Lower leg skin (tissue), 3 donors: ENCODE measurements around the gene CNRIP1.

ENCODE experiments used
- CTCF ChIP-seq, 3 donors: fragments of 450-650 bp; IDR thresholded peaks; one replicate each; pipeline ENCODE4 v1.5.1; 2016; ENCODE audit warnings: antibody characterized with exemption in 3 of 3, mild to moderate bottlenecking in 3 of 3, moderate library complexity in 2 of 3
- POLR2A ChIP-seq, 2 donors: fragments of 450-650 bp; IDR thresholded peaks; one replicate each; pipeline ENCODE4 v1.6.1; 2016 to 2017; ENCODE audit warnings: antibody characterized with exemption in 2 of 2, mild to moderate bottlenecking in 1 of 2, moderate library complexity in 1 of 2

- TF ChIP-seq CTCF (IDR thresholded peaks at IDR 0.05) = no peak
- TF ChIP-seq POLR2A (IDR thresholded peaks at IDR 0.05) = no peak
Observed at GRCh38 chr2:68283419-68283812, 36.3 kb downstream of the CNRIP1 start.
